ENCODE results near the gene RBM28.

GRCh38 chr7:128253701-128254100 is 90.0 kb downstream of the RBM28 start:
- TF ChIP-seq, protein P1, sequence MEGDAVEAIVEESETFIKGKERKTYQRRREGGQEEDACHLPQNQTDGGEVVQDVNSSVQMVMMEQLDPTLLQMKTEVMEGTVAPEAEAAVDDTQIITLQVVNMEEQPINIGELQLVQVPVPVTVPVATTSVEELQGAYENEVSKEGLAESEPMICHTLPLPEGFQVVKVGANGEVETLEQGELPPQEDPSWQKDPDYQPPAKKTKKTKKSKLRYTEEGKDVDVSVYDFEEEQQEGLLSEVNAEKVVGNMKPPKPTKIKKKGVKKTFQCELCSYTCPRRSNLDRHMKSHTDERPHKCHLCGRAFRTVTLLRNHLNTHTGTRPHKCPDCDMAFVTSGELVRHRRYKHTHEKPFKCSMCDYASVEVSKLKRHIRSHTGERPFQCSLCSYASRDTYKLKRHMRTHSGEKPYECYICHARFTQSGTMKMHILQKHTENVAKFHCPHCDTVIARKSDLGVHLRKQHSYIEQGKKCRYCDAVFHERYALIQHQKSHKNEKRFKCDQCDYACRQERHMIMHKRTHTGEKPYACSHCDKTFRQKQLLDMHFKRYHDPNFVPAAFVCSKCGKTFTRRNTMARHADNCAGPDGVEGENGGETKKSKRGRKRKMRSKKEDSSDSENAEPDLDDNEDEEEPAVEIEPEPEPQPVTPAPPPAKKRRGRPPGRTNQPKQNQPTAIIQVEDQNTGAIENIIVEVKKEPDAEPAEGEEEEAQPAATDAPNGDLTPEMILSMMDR (IDR thresholded peaks at IDR 0.05 in 8 of 11, conservative IDR thresholded peaks at IDR 0.05 in 3 of 11), result no peak
- TF ChIP-seq POLR2AphosphoS5 (IDR thresholded peaks at IDR 0.05) (no peak), POLR2A (IDR thresholded peaks at IDR 0.05) (no peak)
